Spleen (tissue), 11 donors: ENCODE data around the gene PLXNA2. TPM values are rescaled to one million over a fixed set of nuclear protein-coding genes. Genes with fewer than 3 reads are reported as not detected.

Experiments
- DNase-seq: peaks from one replicate; pipeline ENCODE4 v3.0.0-alpha.2; 2020
- H3K27ac ChIP-seq, 8 donors: fragments of 200-600 bp; sonication (generic) in 7 of 8; 1 replicate in 4 of 8; 2 replicates in 4 of 8; pipeline versions ENCODE4 v1.5.0 to v1.8.0; 2016 to 2021; ENCODE audit warnings: inconsistent platforms in 4 of 8, mild to moderate bottlenecking in 4 of 8, moderate library complexity in 1 of 8
- H3K27me3 ChIP-seq, 7 donors: fragments of 200-600 bp; sonication (generic) in 6 of 7; replicated peaks in 1 of 7; 1 replicate in 4 of 7; 2 replicates in 3 of 7; pipeline versions ENCODE4 v1.5.0 to v1.8.0; 2016 to 2021; ENCODE audit warnings: inconsistent platforms in 3 of 7, mild to moderate bottlenecking in 1 of 7
- H3K36me3 ChIP-seq, 6 donors: fragments of 200-600 bp; sonication (generic) in 5 of 6; 1 replicate in 4 of 6; 2 replicates in 2 of 6; pipeline versions ENCODE4 v1.5.0 to v1.8.0; 2016 to 2021; ENCODE audit warnings: inconsistent platforms in 2 of 6
- H3K4me1 ChIP-seq, 6 donors: fragments of 200-600 bp; sonication (generic) in 5 of 6; 1 replicate in 3 of 6; 2 replicates in 3 of 6; pipeline versions ENCODE4 v1.5.0 to v1.8.0; 2016 to 2021; ENCODE audit warnings: inconsistent platforms in 3 of 6
- H3K4me3 ChIP-seq, 8 donors: fragments of 200-600 bp; sonication (generic) in 7 of 8; 1 replicate in 4 of 8; 2 replicates in 4 of 8; pipeline versions ENCODE4 v1.5.0 to v1.8.0; 2016 to 2021; ENCODE audit warnings: inconsistent platforms in 4 of 8, mild to moderate bottlenecking in 4 of 8, moderate library complexity in 2 of 8
- H3K9me3 ChIP-seq, 8 donors: fragments of 200-600 bp; sonication (generic) in 7 of 8; 1 replicate in 4 of 8; 2 replicates in 4 of 8; pipeline versions ENCODE4 v1.5.0 to v1.8.0; 2016 to 2021; ENCODE audit warnings: inconsistent platforms in 4 of 8
- POLR2A ChIP-seq, 3 donors: fragments of 450-650 bp; IDR thresholded peaks; one replicate each; pipeline ENCODE4 v1.5.1; 2017; ENCODE audit warnings: antibody characterized with exemption in 3 of 3, mild to moderate bottlenecking in 1 of 3
- POLR2AphosphoS5 ChIP-seq, 3 donors: sonication (generic); formaldehyde crosslinking; IDR thresholded peaks; one replicate each; pipeline ENCODE4 v1.5.1; 2017; ENCODE audit warnings: antibody characterized with exemption in 3 of 3
- WGBS, 5 donors: extraction: QIAGEN DNeasy Blood & Tissue Kit in 3 of 5; methylation state at CpG; one replicate each; pipeline versions ENCODE4 v1.1.5 to v1.1.7; 2013 to 2018; 5-methylcytosine and 5-hydroxymethylcytosine counted together
- intact Hi-C: fragments of 100-400 bp; cut with DNase I; formaldehyde crosslinking; loops from one replicate; pipeline ENCODE4 v1.15.0; 2023; ENCODE audit warnings: low total_unique reads
- polyA plus RNA-seq, 3 donors: library from polyadenylated mRNA; stranded (reverse); fragments of 200-250 nt; gene quantifications; one replicate each; pipeline ENCODE4 v1.2.1, GENCODE V29; 2013
- total RNA-seq, 7 donors: library from RNA; depleted of rRNA in 3 of 7; stranded (reverse); fragments of >200 nt in 3 of 7; fragmentation: NEBNext Ultra II Directional in 4 of 7; extraction: Animal tissue kit (Norgen Biotek cat#: 25700) in 4 of 7; gene quantifications; one replicate each; pipeline versions ENCODE4 v1.1.0 to v1.2.1, GENCODE V29; 2016 to 2021
- TF ChIP-seq, protein P1 (sequence below), 11 experiments: fragments of 200-600 bp in 7 of 11; fragments of 450-650 bp in 4 of 11; sonication (generic) in 4 of 11; IDR thresholded peaks in 8 of 11; conservative IDR thresholded peaks in 3 of 11; 1 replicate in 7 of 11; 2 replicates in 4 of 11; pipeline versions ENCODE4 v1.4.0 to v1.8.0; 2016 to 2021; ENCODE audit warnings: antibody characterized with exemption in 11 of 11, inconsistent platforms in 4 of 11, mild to moderate bottlenecking in 1 of 11
- donor health status: healthy with polysubstance abuse.
- donor health status: DM: no; HTN: no; CAD: no; lungs with moderate emphysema.
- donor health status: DM: no; HTN: no; CAD: no.
- donor health status: Bipolar disorder and iron deficiency.
- donor health status: healthy.
- donor health status: DM: no; HTN: no; CAD: no.
- donor health status: DM: yes; HTN: yes; CAD: no.

The PLXNA2 gene
- total and polyA plus RNA-seq, 10 donors = 0.93 to 16.9 (median 7.0) TPM

DNA sequence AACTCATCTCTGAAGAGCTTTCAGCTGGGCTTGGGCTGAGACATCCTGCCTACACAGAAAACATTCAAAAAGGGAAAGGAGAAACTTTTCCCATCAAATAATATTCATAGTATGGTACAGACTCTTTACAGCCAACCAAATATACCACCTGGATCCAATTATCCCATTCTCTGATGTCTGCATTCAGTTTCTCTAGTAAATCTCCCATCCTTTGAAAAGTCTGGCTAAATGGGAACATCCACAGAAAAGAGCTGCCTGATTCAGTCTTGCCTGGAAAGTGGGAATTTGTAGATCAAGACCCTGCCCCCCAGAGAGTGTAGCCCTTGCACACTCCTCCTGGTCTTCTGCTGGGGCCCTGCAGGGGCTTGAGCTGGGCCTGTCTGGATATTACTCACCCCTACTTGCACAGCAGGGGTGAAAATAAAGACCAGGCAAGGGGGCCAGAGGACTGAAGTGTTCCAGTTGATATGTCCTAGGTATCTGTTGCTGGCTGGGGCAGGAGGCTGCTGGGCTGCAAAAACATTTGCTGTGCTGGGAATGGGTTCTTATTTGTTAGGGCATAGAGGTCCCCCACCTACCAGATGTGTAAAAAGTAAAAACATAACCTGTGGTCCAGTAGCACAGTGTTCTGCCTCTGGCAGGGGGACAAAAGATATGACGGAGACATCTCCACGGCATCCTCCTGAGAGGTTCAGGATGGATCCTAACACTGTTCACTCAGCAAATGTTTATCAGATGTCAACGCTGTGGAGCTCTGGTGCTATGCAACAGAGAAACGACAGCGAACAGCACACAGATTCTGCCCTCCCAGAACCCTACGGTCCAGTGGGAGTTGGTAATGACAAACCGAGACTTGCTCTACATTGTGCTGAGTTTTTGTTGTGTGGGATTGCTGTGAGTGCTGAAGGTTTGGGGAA lies 140.3 kb downstream of the PLXNA2 start:
- 89 to 96% (median 95%) methylated on average over 7 of the region's 7 CpGs for WGBS, 5 donors
- DNase-seq = no peak
- Histone ChIP-seq H3K4me3 (no peak overlapping the region), H3K36me3 (no peaks in the 10 kb centered on the region), H3K9me3 (no peaks in the 10 kb centered on the region), H3K4me1 (peaks cover 0 to 27% (median 10%) of the 10 kb centered on the region in 6 donors), H3K27ac (no peak overlapping the region), H3K27me3 (no peaks in the 10 kb centered on the region)
- intact Hi-C loops = no loop called here
- no peak for TF ChIP-seq POLR2A (IDR thresholded peaks at IDR 0.05)
- TF ChIP-seq, protein P1, sequence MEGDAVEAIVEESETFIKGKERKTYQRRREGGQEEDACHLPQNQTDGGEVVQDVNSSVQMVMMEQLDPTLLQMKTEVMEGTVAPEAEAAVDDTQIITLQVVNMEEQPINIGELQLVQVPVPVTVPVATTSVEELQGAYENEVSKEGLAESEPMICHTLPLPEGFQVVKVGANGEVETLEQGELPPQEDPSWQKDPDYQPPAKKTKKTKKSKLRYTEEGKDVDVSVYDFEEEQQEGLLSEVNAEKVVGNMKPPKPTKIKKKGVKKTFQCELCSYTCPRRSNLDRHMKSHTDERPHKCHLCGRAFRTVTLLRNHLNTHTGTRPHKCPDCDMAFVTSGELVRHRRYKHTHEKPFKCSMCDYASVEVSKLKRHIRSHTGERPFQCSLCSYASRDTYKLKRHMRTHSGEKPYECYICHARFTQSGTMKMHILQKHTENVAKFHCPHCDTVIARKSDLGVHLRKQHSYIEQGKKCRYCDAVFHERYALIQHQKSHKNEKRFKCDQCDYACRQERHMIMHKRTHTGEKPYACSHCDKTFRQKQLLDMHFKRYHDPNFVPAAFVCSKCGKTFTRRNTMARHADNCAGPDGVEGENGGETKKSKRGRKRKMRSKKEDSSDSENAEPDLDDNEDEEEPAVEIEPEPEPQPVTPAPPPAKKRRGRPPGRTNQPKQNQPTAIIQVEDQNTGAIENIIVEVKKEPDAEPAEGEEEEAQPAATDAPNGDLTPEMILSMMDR (IDR thresholded peaks at IDR 0.05 in 8 of 11, conservative IDR thresholded peaks at IDR 0.05 in 3 of 11) = no peak

DNA sequence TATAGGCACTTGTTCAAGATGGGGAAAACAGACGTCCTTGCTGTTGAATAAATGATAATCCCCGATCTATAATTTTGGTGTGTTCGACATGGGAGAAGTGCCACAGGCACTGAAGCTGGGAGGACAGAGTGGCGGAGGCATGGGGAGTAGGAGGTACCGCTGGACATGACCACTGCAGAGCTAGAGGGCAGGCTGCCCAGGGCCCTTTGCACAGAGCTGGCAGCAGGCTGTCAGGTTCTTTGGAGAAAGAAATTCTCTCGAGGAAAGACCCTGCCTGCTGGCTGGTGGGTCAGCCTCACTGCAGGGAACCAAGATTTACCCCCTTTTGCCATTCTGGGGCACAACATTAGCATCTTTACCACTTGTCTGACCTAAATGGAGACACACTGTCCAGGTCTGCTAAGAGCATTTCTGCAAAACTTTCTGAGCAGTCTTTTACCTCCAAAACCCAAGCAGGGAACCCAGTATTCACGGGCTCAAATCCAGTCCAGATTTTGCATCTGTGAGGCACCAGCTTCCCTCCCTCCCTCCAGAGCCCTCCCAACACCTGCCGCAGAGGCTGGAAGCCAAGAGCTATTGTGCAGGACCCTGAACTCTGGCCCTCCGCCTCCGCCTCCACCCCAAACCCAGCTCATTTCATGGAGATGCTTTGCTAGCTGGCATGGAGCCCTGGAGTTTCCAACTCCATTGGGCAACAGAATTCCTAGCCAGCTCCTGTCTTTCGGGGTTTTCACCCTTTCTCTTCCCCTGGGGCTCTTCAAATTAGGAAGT lies 142.3 kb downstream of the PLXNA2 start:
- Histone ChIP-seq H3K4me3 (no peak overlapping the region), H3K9me3 (no peaks in the 10 kb centered on the region), H3K4me1 (peaks cover 0 to 27% (median 10%) of the 10 kb centered on the region in 6 donors), H3K27me3 (no peaks in the 10 kb centered on the region), H3K36me3 (no peaks in the 10 kb centered on the region), H3K27ac (no peak overlapping the region)
- 61 to 77% (median 65%) methylated on average over 11 of the region's 11 CpGs for WGBS, 5 donors
- intact Hi-C loops = no loop called here
- TF ChIP-seq, protein P1 (IDR thresholded peaks at IDR 0.05 in 8 of 11, conservative IDR thresholded peaks at IDR 0.05 in 3 of 11) = no peak
- TF ChIP-seq POLR2A (IDR thresholded peaks at IDR 0.05) (no peak), POLR2AphosphoS5 (IDR thresholded peaks at IDR 0.05) (peak in 2 of 3 donors; percentile 50 to 51)
- no peak for DNase-seq

DNA sequence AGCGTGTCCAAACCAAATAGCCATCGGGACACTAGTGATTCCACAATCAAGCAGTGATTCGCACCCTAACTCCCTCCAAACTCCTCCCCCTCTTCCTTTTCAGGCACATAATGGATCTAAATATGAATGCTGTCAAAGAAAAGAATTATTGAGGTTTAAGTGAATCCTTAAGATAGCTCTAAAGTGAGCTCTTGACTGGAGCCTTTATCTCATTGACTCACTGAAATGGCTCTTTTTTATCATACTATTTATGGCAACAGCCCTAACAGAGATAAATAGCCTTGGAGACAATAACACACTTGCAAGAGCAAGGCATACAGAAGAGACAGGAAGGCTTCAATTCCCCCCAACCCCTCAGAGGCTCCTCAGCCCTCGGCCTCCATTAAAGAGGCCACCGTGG lies 143.3 kb downstream of the PLXNA2 start:
- Histone ChIP-seq H3K4me1 (peaks cover 0 to 27% (median 10%) of the 10 kb centered on the region in 6 donors), H3K27ac (no peak overlapping the region), H3K4me3 (no peak overlapping the region), H3K9me3 (no peaks in the 10 kb centered on the region), H3K36me3 (no peaks in the 10 kb centered on the region), H3K27me3 (no peaks in the 10 kb centered on the region)
- WGBS, 5 donors = 69 to 82% (median 81%) methylated on average over 5 of the region's 5 CpGs
- TF ChIP-seq POLR2AphosphoS5 (IDR thresholded peaks at IDR 0.05) (no peak), POLR2A (IDR thresholded peaks at IDR 0.05) (no peak)
- TF ChIP-seq, protein P1 (IDR thresholded peaks at IDR 0.05 in 8 of 11, conservative IDR thresholded peaks at IDR 0.05 in 3 of 11) = no peak
- no peak for DNase-seq
- intact Hi-C loops = no loop called here

DNA sequence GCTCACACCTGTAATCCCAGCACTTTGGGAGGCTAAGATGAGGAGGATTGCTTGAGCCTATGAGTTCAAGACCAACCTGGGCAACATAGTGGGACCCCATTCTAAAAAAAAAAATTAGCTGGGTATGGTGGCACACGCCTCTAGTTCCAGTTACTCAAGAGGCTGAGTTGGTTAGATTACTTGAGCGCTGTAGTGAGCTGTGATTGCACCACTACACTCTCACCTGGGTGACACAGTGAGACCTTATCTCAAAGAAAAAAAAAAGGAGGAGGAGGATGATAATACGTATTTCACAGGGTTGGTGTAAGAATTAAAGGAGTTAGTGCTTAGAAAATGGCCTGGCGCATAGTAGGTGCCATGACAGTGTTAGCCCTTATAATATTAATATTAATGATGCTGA lies 144.1 kb downstream of the PLXNA2 start:
- no peak for DNase-seq
- no peaks in the 10 kb centered on the region for H3K9me3 ChIP-seq
- 67 to 74% (median 72%) methylated on average over 4 of the region's 4 CpGs for WGBS, 5 donors
- H3K27me3 ChIP-seq = no peaks in the 10 kb centered on the region
- H3K27ac ChIP-seq = no peak overlapping the region
- H3K4me1 ChIP-seq = peaks cover 0 to 27% (median 10%) of the 10 kb centered on the region in 6 donors
- intact Hi-C loops = no loop called here
- no peak overlapping the region for H3K4me3 ChIP-seq
- H3K36me3 ChIP-seq = peaks cover 0 to 2% (median 0%) of the 10 kb centered on the region in 6 donors
- no peak for TF ChIP-seq POLR2A (IDR thresholded peaks at IDR 0.05)
- TF ChIP-seq, protein P1 (IDR thresholded peaks at IDR 0.05 in 8 of 11, conservative IDR thresholded peaks at IDR 0.05 in 3 of 11) = no peak
- no peak for TF ChIP-seq POLR2AphosphoS5 (IDR thresholded peaks at IDR 0.05)
